Hepatocyte (in vitro differentiated cells): ENCODE measurements around the gene NXPE3. TPM values are rescaled to one million over a fixed set of nuclear protein-coding genes. Genes with fewer than 3 reads are reported as not detected.

Experiments used
- DNase-seq: peaks from one replicate; pipeline ENCODE4 v3.0.0-alpha.2; 2016; ENCODE audit warnings: low spot score
- H2AFZ ChIP-seq: fragments of 200-600 bp; sonication (generic); 2 replicates; pipeline ENCODE4 v1.6.0; 2016; ENCODE audit warnings: antibody characterized with exemption, mild to moderate bottlenecking
- H3K27ac ChIP-seq: fragments of 200-600 bp; sonication (generic); 2 replicates; pipeline ENCODE4 v1.5.1; 2016; ENCODE audit warnings: mild to moderate bottlenecking
- H3K27me3 ChIP-seq: fragments of 200-600 bp; sonication (generic); 2 replicates; pipeline ENCODE4 v1.6.1; 2016
- H3K36me3 ChIP-seq: fragments of 200-600 bp; sonication (generic); replicated peaks from 2 replicates; pipeline ENCODE4 v1.5.1; 2016; ENCODE audit warnings: low read depth; ENCODE audit not compliant: insufficient read depth
- H3K4me1 ChIP-seq: fragments of 200-600 bp; sonication (generic); 2 replicates; pipeline ENCODE4 v1.5.1; 2016; ENCODE audit warnings: mild to moderate bottlenecking, moderate library complexity; ENCODE audit not compliant: insufficient read depth
- H3K4me2 ChIP-seq: fragments of 200-600 bp; sonication (generic); 2 replicates; pipeline ENCODE4 v1.6.0; 2016
- H3K4me3 ChIP-seq: fragments of 200-600 bp; sonication (generic); 2 replicates; pipeline ENCODE4 v1.5.1; 2016; ENCODE audit warnings: mild to moderate bottlenecking
- H3K79me2 ChIP-seq: fragments of 200-600 bp; sonication (generic); 2 replicates; pipeline ENCODE4 v1.6.0; 2017; ENCODE audit warnings: mild to moderate bottlenecking
- H3K9me2 ChIP-seq: fragments of 200-600 bp; sonication (generic); replicated peaks from 2 replicates; pipeline ENCODE4 v1.6.0; 2017; ENCODE audit warnings: mild to moderate bottlenecking; ENCODE audit not compliant: insufficient read depth
- H3K9me3 ChIP-seq: fragments of 200-600 bp; sonication (generic); 2 replicates; pipeline ENCODE4 v1.5.1; 2016; ENCODE audit warnings: low read depth, mild to moderate bottlenecking
- H4K20me1 ChIP-seq: fragments of 200-600 bp; sonication (generic); 2 replicates; pipeline ENCODE4 v1.6.0; 2016; ENCODE audit warnings: mild to moderate bottlenecking; ENCODE audit not compliant: insufficient read depth, poor library complexity, severe bottlenecking
- CTCF ChIP-seq: fragments of 200-600 bp; sonication (generic); IDR thresholded peaks from 2 replicates; pipeline ENCODE4 v1.5.1; 2016; ENCODE audit warnings: antibody characterized with exemption, mild to moderate bottlenecking; ENCODE audit not compliant: poor library complexity
- EZH2 ChIP-seq: fragments of 200-600 bp; sonication (generic); IDR thresholded peaks from 2 replicates; pipeline ENCODE4 v1.6.1; 2016; ENCODE audit warnings: antibody characterized with exemption, mild to moderate bottlenecking, borderline replicate concordance
- EZH2phosphoT487 ChIP-seq: fragments of 200-600 bp; sonication (generic); IDR thresholded peaks from one replicate; pipeline ENCODE4 v1.6.1; 2018; ENCODE audit warnings: antibody characterized with exemption, mild to moderate bottlenecking, low read depth, moderate library complexity; ENCODE audit not compliant: unreplicated experiment, severe bottlenecking
- WGBS: methylation state at CpG from one replicate; pipeline ENCODE4 v1.1.6; 2016; ENCODE audit warnings: low lambda C conversion rate; ENCODE audit errors: missing lambda C conversion rate; 5-methylcytosine and 5-hydroxymethylcytosine counted together
- polyA plus RNA-seq: library from polyadenylated mRNA; unstranded; fragments of >200 nt; fragmentation: Nextera tagmentation; extraction: Ambion mirVana; gene quantifications from 2 replicates; pipeline ENCODE4 v1.2.1, GENCODE V29; 2016
- total RNA-seq: library from RNA; depleted of rRNA; stranded (reverse); fragments of >200 nt; gene quantifications from 2 replicates; pipeline ENCODE4 v1.2.3, GENCODE V29; 2014

The NXPE3 gene
- total and polyA plus RNA-seq, 2 experiments from 2014 or later = 5.9 TPM

- H3K27ac ChIP-seq = peak overlapping the region; percentile 83
- H3K79me2 ChIP-seq = peaks cover 15% of the 10 kb centered on the region
- peak overlapping the region; percentile 83 for H3K4me2 ChIP-seq
- no peaks in the 10 kb centered on the region for H3K9me2 ChIP-seq
- H2AFZ ChIP-seq = peak overlapping the region; percentile 98
- H3K36me3 ChIP-seq = no peaks in the 10 kb centered on the region
- no peaks in the 10 kb centered on the region for H3K9me3 ChIP-seq
- TF ChIP-seq EZH2 (no peak), EZH2phosphoT487 (no peak), CTCF (no peak)
- DNase-seq = no peak
- WGBS = 25% methylated on average over 9 of the region's 9 CpGs
- no peaks in the 10 kb centered on the region for H4K20me1 ChIP-seq
- H3K4me1 ChIP-seq = peaks cover 4% of the 10 kb centered on the region
- H3K4me3 ChIP-seq = peak overlapping the region; percentile 95
- no peaks in the 10 kb centered on the region for H3K27me3 ChIP-seq
Observed at GRCh38 chr3:101779822-101780381, 891 bp downstream of the NXPE3 start.

- no peak for TF ChIP-seq CTCF
- no peak for TF ChIP-seq EZH2
- no peak for TF ChIP-seq EZH2phosphoT487
- H3K4me3 ChIP-seq = peak overlapping the region; percentile 95
- no peaks in the 10 kb centered on the region for H4K20me1 ChIP-seq
- peak overlapping the region; percentile 83 for H3K4me2 ChIP-seq
- no peak overlapping the region for H2AFZ ChIP-seq
- H3K9me3 ChIP-seq = no peaks in the 10 kb centered on the region
- H3K9me2 ChIP-seq = no peaks in the 10 kb centered on the region
- peaks cover 15% of the 10 kb centered on the region for H3K79me2 ChIP-seq
- 43% methylated on average over 2 of the region's 2 CpGs for WGBS
- peak; percentile 56 for DNase-seq
- H3K27me3 ChIP-seq = no peaks in the 10 kb centered on the region
- H3K36me3 ChIP-seq = no peaks in the 10 kb centered on the region
- peak overlapping the region; percentile 83 for H3K27ac ChIP-seq
- peaks cover 4% of the 10 kb centered on the region for H3K4me1 ChIP-seq
Observed at GRCh38 chr3:101780661-101781060, 1.6 kb downstream of the NXPE3 start.

GRCh38 chr3:101781166-101781565 lies 2.2 kb downstream of the NXPE3 start:
- H2AFZ ChIP-seq = no peak overlapping the region
- no peaks in the 10 kb centered on the region for H3K9me3 ChIP-seq
- H3K9me2 ChIP-seq = no peaks in the 10 kb centered on the region
- peak overlapping the region; percentile 83 for H3K4me2 ChIP-seq
- H4K20me1 ChIP-seq = no peaks in the 10 kb centered on the region
- H3K36me3 ChIP-seq = no peaks in the 10 kb centered on the region
- H3K4me3 ChIP-seq = no peak overlapping the region
- no peaks in the 10 kb centered on the region for H3K27me3 ChIP-seq
- TF ChIP-seq CTCF = no peak
- no peak for TF ChIP-seq EZH2
- no peak for TF ChIP-seq EZH2phosphoT487
- H3K4me1 ChIP-seq = peaks cover 4% of the 10 kb centered on the region
- peak overlapping the region; percentile 28 for H3K27ac ChIP-seq
- DNase-seq = no peak
- peaks cover 15% of the 10 kb centered on the region for H3K79me2 ChIP-seq
